Measurements from ENCODE around the gene APOL5. TPM values are rescaled to one million over a fixed set of nuclear protein-coding genes. Genes with fewer than 3 reads are reported as not detected.

APOL5 gene
- total RNA-seq, 1 donor from 2014 or later = not detected

DNA sequence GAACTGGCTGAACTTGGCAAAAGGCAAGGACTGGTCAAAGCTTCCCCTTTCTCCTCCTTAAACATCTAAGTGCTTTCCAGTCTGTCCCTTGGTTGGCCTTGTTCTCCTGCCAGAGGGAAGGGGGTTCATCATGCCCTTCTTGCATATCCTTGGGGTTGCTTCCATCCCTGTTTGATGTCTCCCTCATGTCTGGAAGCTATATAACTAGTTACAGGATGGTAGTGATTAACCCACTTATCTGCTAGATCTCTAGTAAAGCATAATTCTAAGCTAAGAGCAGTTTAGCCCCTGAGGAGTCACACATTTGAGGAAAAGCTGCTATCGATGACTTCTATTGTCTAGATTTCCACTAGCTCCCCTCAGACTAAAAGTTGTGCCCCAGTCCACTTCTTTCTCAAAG lies 22.9 kb downstream of the APOL5 start:
- Mint-ChIP-seq H3K4me3 (no peak overlapping the region), H3K9me3 (no peaks in the 10 kb centered on the region), H3K4me1 (ENCODE audit: unreplicated experiment) (peaks cover 26% of the 10 kb centered on the region), H3K27ac (peak overlapping the region; percentile 24), H3K36me3 (peaks cover 48% of the 10 kb centered on the region), H3K27me3 (no peaks in the 10 kb centered on the region)
- TF ChIP-seq, protein P1, sequence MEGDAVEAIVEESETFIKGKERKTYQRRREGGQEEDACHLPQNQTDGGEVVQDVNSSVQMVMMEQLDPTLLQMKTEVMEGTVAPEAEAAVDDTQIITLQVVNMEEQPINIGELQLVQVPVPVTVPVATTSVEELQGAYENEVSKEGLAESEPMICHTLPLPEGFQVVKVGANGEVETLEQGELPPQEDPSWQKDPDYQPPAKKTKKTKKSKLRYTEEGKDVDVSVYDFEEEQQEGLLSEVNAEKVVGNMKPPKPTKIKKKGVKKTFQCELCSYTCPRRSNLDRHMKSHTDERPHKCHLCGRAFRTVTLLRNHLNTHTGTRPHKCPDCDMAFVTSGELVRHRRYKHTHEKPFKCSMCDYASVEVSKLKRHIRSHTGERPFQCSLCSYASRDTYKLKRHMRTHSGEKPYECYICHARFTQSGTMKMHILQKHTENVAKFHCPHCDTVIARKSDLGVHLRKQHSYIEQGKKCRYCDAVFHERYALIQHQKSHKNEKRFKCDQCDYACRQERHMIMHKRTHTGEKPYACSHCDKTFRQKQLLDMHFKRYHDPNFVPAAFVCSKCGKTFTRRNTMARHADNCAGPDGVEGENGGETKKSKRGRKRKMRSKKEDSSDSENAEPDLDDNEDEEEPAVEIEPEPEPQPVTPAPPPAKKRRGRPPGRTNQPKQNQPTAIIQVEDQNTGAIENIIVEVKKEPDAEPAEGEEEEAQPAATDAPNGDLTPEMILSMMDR (conservative IDR thresholded peaks at IDR 0.05) = no peak
- DNase-seq (ENCODE audit: extremely low spot score, unreplicated experiment) = no peak

GRCh38 chr22:35742342-35743100 lies 24.8 kb downstream of the APOL5 start:
- no peak for DNase-seq (ENCODE audit: extremely low spot score, unreplicated experiment)
- H3K4me3 Mint-ChIP-seq = no peak overlapping the region
- no peaks in the 10 kb centered on the region for H3K9me3 Mint-ChIP-seq
- no peaks in the 10 kb centered on the region for H3K27me3 Mint-ChIP-seq
- peak overlapping the region; percentile 50 for H3K27ac Mint-ChIP-seq
- peaks cover 47% of the 10 kb centered on the region for H3K36me3 Mint-ChIP-seq
- peaks cover 26% of the 10 kb centered on the region for H3K4me1 Mint-ChIP-seq (ENCODE audit: unreplicated experiment)
- TF ChIP-seq, protein P1 (conservative IDR thresholded peaks at IDR 0.05) = no peak

DNA sequence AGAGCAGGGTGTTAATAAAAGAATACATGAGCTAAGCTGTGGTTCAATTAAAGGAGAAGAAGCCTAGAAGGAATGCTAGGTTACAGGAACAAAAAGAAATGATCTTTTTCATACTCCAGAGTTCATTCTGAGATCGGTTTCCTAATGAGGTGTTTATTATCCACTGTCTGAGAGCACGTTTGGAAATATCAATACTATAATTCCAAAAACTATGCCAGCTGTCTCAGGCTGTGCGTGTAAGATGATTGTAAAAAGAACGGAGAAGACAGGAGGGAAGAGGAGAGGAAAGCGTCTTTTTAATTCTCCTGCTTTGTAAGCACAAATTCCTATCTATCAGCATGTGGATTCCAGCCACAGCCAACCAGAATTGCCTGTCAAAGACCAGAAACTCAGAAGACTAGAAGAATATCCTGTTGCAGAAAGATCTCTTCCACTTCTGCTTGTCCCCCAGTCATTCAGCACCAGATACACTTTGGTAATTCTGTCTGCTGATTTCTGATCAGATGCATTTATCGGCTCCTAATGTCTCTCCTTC lies 25.7 kb downstream of the APOL5 start:
- peaks cover 40% of the 10 kb centered on the region for H3K36me3 Mint-ChIP-seq
- peaks cover 26% of the 10 kb centered on the region for H3K4me1 Mint-ChIP-seq (ENCODE audit: unreplicated experiment)
- H3K4me3 Mint-ChIP-seq = no peak overlapping the region
- DNase-seq (ENCODE audit: extremely low spot score, unreplicated experiment) = no peak
- no peaks in the 10 kb centered on the region for H3K27me3 Mint-ChIP-seq
- H3K27ac Mint-ChIP-seq = no peak overlapping the region
- TF ChIP-seq, protein P1 (conservative IDR thresholded peaks at IDR 0.05) = no peak
- H3K9me3 Mint-ChIP-seq = no peaks in the 10 kb centered on the region

- no peak for DNase-seq (ENCODE audit: extremely low spot score, unreplicated experiment)
- no peak overlapping the region for H3K27ac Mint-ChIP-seq
- H3K4me1 Mint-ChIP-seq (ENCODE audit: unreplicated experiment) = peaks cover 30% of the 10 kb centered on the region
- no peak overlapping the region for H3K4me3 Mint-ChIP-seq
- no peaks in the 10 kb centered on the region for H3K27me3 Mint-ChIP-seq
- peaks cover 39% of the 10 kb centered on the region for H3K36me3 Mint-ChIP-seq
- TF ChIP-seq, protein P1 (conservative IDR thresholded peaks at IDR 0.05) = no peak
- H3K9me3 Mint-ChIP-seq = no peaks in the 10 kb centered on the region
These were observed 28.6 kb downstream of the APOL5 start for GRCh38 chr22:35746248-35746647.

GRCh38 chr22:35746946-35747703 lies 29.5 kb downstream of the APOL5 start:
- Mint-ChIP-seq H3K4me3 (no peak overlapping the region), H3K9me3 (no peaks in the 10 kb centered on the region), H3K27ac (no peak overlapping the region), H3K4me1 (ENCODE audit: unreplicated experiment) (peaks cover 29% of the 10 kb centered on the region), H3K36me3 (peaks cover 34% of the 10 kb centered on the region), H3K27me3 (no peaks in the 10 kb centered on the region)
- no peak for DNase-seq (ENCODE audit: extremely low spot score, unreplicated experiment)
- TF ChIP-seq, protein P1 (conservative IDR thresholded peaks at IDR 0.05) = no peak
